ENCODE measurements around the gene CRIP1. TPM values are rescaled to one million over a fixed set of nuclear protein-coding genes. Genes with fewer than 3 reads are reported as not detected.
A peak's percentile ranks its signal among the peaks of the same experiment; 100 is the strongest.

The CRIP1 gene
- total and polyA plus RNA-seq, 2 experiments from 2014 or later, result 0.80 to 8.4 TPM

DNA sequence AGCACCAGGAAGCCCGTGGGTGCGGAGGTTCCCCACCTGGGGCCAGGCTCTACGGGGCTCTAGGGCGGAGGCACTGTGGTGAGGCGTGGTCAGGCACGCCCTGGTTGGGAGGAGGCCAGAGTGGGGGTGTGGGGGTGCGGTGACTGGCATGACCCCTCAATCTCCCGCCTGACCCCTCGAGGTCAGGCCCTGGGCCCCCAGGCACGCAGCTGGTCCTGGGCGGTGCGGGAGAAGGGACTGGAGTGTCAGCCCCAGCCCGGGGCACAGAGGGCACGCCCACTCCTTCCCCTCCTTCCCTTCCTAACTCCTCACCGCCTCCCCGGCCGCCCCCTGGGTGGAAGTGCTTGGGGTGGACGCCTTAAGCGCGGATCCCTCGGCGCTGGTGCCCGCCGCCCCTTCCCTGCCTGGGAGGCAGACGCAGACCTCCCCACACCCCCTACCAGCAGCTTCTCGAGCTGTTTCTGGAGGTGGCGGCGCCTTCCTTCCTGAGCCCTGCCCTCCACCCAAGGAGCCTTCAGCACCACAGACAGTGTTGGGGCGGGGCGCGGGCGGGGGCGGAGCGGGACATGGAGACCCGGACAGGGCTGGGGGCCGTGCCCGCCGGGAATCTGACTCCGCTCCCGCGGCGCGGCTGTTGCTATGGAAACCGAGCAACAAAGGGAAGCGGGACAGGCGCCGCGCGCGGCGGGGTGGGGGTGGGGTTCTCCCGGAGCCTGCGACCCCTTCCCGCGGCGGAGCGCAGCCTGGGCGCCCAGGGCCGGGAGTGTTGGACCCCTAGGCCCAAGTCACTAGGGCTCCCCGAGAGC is 12.8 kb upstream of the CRIP1 start:
- ATAC-seq (peak; percentile 49), DNase-seq (ENCODE audit: low spot score) (peak; percentile 96)
- H3K36me3 ChIP-seq (ENCODE audit: insufficient read depth), result no peaks in the 10 kb centered on the region
- H3K9me3 Mint-ChIP-seq, result no peaks in the 10 kb centered on the region
- peak overlapping the region; percentile 56 for H3K4me3 ChIP-seq
- H3K27me3 ChIP-seq (ENCODE audit: insufficient read depth), result peaks cover 41% of the 10 kb centered on the region
- H3K9me2 ChIP-seq (ENCODE audit: insufficient read depth), result no peaks in the 10 kb centered on the region
- no peaks in the 10 kb centered on the region for H3K36me3 Mint-ChIP-seq (ENCODE audit: low read depth)
- H3K4me2 ChIP-seq, result peak overlapping the region; percentile 84
- H4K20me1 ChIP-seq (replicated peaks; ENCODE audit: insufficient read depth), result no peaks in the 10 kb centered on the region; the same call in 1 of the 2 replicates
- no peak overlapping the region for H3K27ac Mint-ChIP-seq
- peaks cover 9% of the 10 kb centered on the region; the same call in 1 of the 2 replicates for H3F3A ChIP-seq (replicated peaks; ENCODE audit: low read depth)
- no peak overlapping the region for H3K27ac ChIP-seq (ENCODE audit: low read depth)
- peak overlapping the region; percentile 59; the same call in 2 of the 3 replicates for H3K4me3 Mint-ChIP-seq
- peaks cover 18% of the 10 kb centered on the region; the same call in 1 of the 2 replicates for H3K4me1 ChIP-seq (ENCODE audit: insufficient read depth)
- H3K27me3 Mint-ChIP-seq (ENCODE audit: insufficient read depth, low read depth, poor library complexity), result peaks cover 38% of the 10 kb centered on the region
- peak overlapping the region; percentile 88; the same call in 1 of the 2 replicates for H2AFZ ChIP-seq
- TF ChIP-seq, protein P1, sequence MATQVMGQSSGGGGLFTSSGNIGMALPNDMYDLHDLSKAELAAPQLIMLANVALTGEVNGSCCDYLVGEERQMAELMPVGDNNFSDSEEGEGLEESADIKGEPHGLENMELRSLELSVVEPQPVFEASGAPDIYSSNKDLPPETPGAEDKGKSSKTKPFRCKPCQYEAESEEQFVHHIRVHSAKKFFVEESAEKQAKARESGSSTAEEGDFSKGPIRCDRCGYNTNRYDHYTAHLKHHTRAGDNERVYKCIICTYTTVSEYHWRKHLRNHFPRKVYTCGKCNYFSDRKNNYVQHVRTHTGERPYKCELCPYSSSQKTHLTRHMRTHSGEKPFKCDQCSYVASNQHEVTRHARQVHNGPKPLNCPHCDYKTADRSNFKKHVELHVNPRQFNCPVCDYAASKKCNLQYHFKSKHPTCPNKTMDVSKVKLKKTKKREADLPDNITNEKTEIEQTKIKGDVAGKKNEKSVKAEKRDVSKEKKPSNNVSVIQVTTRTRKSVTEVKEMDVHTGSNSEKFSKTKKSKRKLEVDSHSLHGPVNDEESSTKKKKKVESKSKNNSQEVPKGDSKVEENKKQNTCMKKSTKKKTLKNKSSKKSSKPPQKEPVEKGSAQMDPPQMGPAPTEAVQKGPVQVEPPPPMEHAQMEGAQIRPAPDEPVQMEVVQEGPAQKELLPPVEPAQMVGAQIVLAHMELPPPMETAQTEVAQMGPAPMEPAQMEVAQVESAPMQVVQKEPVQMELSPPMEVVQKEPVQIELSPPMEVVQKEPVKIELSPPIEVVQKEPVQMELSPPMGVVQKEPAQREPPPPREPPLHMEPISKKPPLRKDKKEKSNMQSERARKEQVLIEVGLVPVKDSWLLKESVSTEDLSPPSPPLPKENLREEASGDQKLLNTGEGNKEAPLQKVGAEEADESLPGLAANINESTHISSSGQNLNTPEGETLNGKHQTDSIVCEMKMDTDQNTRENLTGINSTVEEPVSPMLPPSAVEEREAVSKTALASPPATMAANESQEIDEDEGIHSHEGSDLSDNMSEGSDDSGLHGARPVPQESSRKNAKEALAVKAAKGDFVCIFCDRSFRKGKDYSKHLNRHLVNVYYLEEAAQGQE (IDR thresholded peaks at IDR 0.05; ENCODE audit: unreplicated experiment), result peak; percentile 59
- TF ChIP-seq ZNF114 (CRISPR knock-in tag; IDR thresholded peaks at IDR 0.05) (no peak), CREB1 (CRISPR knock-in tag; IDR thresholded peaks at IDR 0.05; ENCODE audit: low read depth) (no peak)
- TF ChIP-seq, protein P2, sequence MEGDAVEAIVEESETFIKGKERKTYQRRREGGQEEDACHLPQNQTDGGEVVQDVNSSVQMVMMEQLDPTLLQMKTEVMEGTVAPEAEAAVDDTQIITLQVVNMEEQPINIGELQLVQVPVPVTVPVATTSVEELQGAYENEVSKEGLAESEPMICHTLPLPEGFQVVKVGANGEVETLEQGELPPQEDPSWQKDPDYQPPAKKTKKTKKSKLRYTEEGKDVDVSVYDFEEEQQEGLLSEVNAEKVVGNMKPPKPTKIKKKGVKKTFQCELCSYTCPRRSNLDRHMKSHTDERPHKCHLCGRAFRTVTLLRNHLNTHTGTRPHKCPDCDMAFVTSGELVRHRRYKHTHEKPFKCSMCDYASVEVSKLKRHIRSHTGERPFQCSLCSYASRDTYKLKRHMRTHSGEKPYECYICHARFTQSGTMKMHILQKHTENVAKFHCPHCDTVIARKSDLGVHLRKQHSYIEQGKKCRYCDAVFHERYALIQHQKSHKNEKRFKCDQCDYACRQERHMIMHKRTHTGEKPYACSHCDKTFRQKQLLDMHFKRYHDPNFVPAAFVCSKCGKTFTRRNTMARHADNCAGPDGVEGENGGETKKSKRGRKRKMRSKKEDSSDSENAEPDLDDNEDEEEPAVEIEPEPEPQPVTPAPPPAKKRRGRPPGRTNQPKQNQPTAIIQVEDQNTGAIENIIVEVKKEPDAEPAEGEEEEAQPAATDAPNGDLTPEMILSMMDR (conservative IDR thresholded peaks at IDR 0.05; ENCODE audit: low read depth in 2 of 2), result no peak
- no peaks in the 10 kb centered on the region for H3K79me2 ChIP-seq (replicated peaks; ENCODE audit: insufficient read depth)
- H3K4me1 Mint-ChIP-seq, result peaks cover 8% of the 10 kb centered on the region

DNA sequence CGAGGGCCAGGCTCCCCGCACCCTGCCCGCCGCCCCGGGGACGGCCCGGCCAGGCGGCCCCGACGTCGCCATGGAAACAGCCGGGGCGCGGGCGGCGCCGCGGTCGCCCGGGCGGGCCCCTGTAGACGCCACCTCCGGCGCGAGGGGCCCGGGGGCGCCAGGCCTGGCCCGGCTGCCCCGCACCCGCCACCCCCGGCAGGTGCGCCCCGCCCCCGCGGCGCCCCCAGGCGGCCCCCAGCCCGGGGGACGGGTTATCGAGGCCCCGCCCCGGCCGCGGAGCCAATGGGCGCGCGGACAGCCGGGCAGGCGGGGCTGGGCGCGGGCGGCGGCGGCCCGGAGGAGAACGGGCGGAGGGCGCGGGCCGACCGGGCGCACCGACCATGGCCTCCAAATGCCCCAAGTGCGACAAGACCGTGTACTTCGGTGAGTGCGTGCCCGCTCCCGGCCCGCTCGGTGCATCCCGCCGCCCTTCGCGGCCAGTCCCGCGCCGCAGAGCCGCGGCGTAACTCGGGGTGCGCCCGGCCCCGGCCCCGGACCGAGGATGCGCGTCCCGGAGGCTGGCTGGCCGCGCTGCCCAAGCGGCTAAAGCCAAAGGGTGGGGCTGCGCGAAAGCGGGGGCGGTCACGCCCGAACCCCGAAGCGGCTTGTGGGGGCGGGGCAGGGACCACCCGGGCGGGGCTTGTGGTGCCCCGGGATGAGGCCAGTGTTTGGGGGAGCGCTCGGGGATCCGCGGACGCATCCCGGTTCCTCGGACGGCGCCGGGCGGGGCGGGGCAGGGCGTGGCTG is 12.0 kb upstream of the CRIP1 start, which contains the start of gene CRIP2:
CRIP2 (plus strand) TSS at position 339 of the 786 bp plus-strand sequence; CDS start at position 381, 42 bp downstream.
- Histone ChIP-seq H3K27me3 (ENCODE audit: insufficient read depth) (peaks cover 49% of the 10 kb centered on the region), H3K4me3 (peak within 1 kb of the TSS; percentile 70), H2AFZ (peak within 1 kb of the TSS; percentile 88), H3K4me1 (ENCODE audit: insufficient read depth) (peaks cover 18% of the 10 kb centered on the region; the same call in 1 of the 2 replicates), H3K27ac (ENCODE audit: low read depth) (no peak within 1 kb of the TSS), H3K4me2 (peak within 1 kb of the TSS; percentile 84), H4K20me1 (replicated peaks; ENCODE audit: insufficient read depth) (no peaks in the 10 kb centered on the region; the same call in 1 of the 2 replicates), H3K9me2 (ENCODE audit: insufficient read depth) (no peaks in the 10 kb centered on the region), H3K79me2 (replicated peaks; ENCODE audit: insufficient read depth) (no peaks in the 10 kb centered on the region), H3F3A (replicated peaks; ENCODE audit: low read depth) (peaks cover 9% of the 10 kb centered on the region; the same call in 1 of the 2 replicates), H3K36me3 (ENCODE audit: insufficient read depth) (no peaks in the 10 kb centered on the region)
- DNase-seq (ENCODE audit: low spot score) (peak; percentile 62), ATAC-seq (peak; percentile 0; the same call in 2 of the 3 replicates)
- H3K36me3 Mint-ChIP-seq (ENCODE audit: low read depth), result no peaks in the 10 kb centered on the region
- peaks cover 9% of the 10 kb centered on the region for H3K4me1 Mint-ChIP-seq
- peak within 1 kb of the TSS; percentile 59; the same call in 2 of the 3 replicates for H3K4me3 Mint-ChIP-seq
- H3K27ac Mint-ChIP-seq, result no peak within 1 kb of the TSS
- H3K27me3 Mint-ChIP-seq (ENCODE audit: insufficient read depth, low read depth, poor library complexity), result peaks cover 46% of the 10 kb centered on the region
- TF ChIP-seq EZH2phosphoT487 (IDR thresholded peaks at IDR 0.05; ENCODE audit: unreplicated experiment) (peak; percentile 15), POLR2AphosphoS5 (IDR thresholded peaks at IDR 0.05; ENCODE audit: low read depth) (no peak), EZH2 (IDR thresholded peaks at IDR 0.05; ENCODE audit: low read depth, unreplicated experiment) (peak; percentile 41)
- no peaks in the 10 kb centered on the region for H3K9me3 Mint-ChIP-seq

Data from GM23338 (cell line).